ENCODE results near the gene TSR3. TPM values are rescaled to one million over a fixed set of nuclear protein-coding genes. Genes with fewer than 3 reads are reported as not detected.

Gene TSR3
- total RNA-seq (2014; rRNA removed) (117 and 142 TPM in 2 replicates), Bru-seq, nascent RNA (percentile 67 among the genes with signal in this experiment), BruChase-seq, experiment 1, labeled RNA remaining after a 6-hour chase (percentile 79 among the genes with signal in this experiment), BruChase-seq, experiment 2, labeled RNA remaining after a 2-hour chase (percentile 66 among the genes with signal in this experiment)
- long read RNA-seq, transcript TSR3-201 (6 exons, 1,243 nt): major isoform, 126 of 243 reads
- long read RNA-seq, partial matches to known transcripts: 10 of 243 reads
- long read RNA-seq, other reads (novel, unspliced or antisense): 107 of 243 reads

DNA sequence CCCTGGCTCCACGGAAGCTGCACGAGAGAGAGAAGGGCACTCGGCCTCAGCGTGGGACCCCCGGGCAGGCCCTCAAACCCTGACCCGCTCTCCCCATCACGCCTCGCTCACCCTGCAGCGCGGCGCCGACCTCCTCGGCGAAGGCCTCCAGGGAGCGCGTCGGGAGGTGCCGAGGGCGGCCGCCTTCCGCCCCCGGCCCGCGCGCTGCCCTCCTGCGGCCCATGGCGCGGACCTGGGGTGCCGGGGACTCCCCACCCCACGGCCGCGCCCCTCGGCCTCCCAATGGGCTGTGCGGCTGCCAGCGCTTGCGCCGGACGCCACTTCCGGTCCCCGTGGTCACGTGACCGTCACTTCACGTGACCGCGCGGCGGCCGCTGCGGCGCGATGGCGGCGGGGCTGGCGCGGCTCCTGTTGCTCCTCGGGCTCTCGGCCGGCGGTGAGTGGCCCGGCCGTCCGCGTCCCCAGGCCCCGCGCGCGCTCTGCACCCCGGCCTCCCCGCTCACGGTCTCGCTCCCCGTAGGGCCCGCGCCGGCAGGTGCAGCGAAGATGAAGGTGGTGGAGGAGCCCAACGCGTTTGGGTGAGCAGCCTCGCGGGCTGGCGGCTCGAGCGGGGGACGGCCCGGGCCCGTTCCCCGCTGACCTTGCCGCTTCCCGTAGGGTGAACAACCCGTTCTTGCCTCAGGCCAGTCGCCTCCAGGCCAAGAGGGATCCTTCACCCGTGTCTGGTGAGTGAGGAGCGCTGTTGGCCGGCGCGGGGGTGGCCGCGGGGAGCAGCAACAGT is at the start of gene TSR3, which contains the start of gene GNPTG:
TSS of gene TSR3 (minus strand) at position 297 of the 781 bp plus-strand sequence. CDS start at position 223, 74 bp downstream.
TSS of gene GNPTG (plus strand) at position 350 of the 781 bp plus-strand sequence. CDS start at position 385, 35 bp downstream.
- intact Hi-C loops (cut with micrococcal nuclease): no loop called here
- no peaks in the 10 kb centered on the region for H4K20me1 ChIP-seq (ENCODE audit: low read length)
- H3K27me3 ChIP-seq (ENCODE audit: low read length): no peaks in the 10 kb centered on the region
- peak within 1 kb of the TSS; percentile 97 for H3K4me2 ChIP-seq (ENCODE audit: low read length)
- no peak within 1 kb of the TSS for H3K27ac ChIP-seq (ENCODE audit: low read length)
- H3K4me3 ChIP-seq (ENCODE audit: low read length): peak within 1 kb of the TSS; percentile 98
- no peaks in the 10 kb centered on the region for H3F3A ChIP-seq (ENCODE audit: low read length, unreplicated experiment)
- no peaks in the 10 kb centered on the region for H3K36me3 ChIP-seq (ENCODE audit: low read depth, low read length)
- no peaks in the 10 kb centered on the region; the same call in 1 of the 2 replicates for H3K4me1 ChIP-seq (ENCODE audit: insufficient read depth, low read length)
- peak within 1 kb of the TSS; percentile 74 for H2AFZ ChIP-seq (ENCODE audit: low read length)
- peak within 1 kb of the TSS; percentile 88 for H3K9ac ChIP-seq (ENCODE audit: low read length)
- peak; percentile 79 for DNase-seq
- H3K9me3 ChIP-seq (ENCODE audit: low read length): no peaks in the 10 kb centered on the region
- CTCF ChIA-PET: no interaction called here
- H3K79me2 ChIP-seq (ENCODE audit: low read length): peaks cover 58% of the 10 kb centered on the region
- POLR2A ChIA-PET (ENCODE audit: unreplicated experiment): no interaction called here
- TF ChIP-seq EZH2phosphoT487 (IDR thresholded peaks at IDR 0.05; ENCODE audit: borderline replicate concordance, low read length): no peak
- TF ChIP-seq, protein P1, sequence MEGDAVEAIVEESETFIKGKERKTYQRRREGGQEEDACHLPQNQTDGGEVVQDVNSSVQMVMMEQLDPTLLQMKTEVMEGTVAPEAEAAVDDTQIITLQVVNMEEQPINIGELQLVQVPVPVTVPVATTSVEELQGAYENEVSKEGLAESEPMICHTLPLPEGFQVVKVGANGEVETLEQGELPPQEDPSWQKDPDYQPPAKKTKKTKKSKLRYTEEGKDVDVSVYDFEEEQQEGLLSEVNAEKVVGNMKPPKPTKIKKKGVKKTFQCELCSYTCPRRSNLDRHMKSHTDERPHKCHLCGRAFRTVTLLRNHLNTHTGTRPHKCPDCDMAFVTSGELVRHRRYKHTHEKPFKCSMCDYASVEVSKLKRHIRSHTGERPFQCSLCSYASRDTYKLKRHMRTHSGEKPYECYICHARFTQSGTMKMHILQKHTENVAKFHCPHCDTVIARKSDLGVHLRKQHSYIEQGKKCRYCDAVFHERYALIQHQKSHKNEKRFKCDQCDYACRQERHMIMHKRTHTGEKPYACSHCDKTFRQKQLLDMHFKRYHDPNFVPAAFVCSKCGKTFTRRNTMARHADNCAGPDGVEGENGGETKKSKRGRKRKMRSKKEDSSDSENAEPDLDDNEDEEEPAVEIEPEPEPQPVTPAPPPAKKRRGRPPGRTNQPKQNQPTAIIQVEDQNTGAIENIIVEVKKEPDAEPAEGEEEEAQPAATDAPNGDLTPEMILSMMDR (conservative IDR thresholded peaks at IDR 0.05; ENCODE audit: low read depth, low read length): no peak
- no peak for TF ChIP-seq EZH2 (IDR thresholded peaks at IDR 0.05; ENCODE audit: low read length, unreplicated experiment)
- BruUV-seq (replicated peaks): no TSS peak
- peak; percentile 63 for ATAC-seq
- H3K9me2 ChIP-seq (replicated peaks; ENCODE audit: low read length): no peaks in the 10 kb centered on the region

DNA sequence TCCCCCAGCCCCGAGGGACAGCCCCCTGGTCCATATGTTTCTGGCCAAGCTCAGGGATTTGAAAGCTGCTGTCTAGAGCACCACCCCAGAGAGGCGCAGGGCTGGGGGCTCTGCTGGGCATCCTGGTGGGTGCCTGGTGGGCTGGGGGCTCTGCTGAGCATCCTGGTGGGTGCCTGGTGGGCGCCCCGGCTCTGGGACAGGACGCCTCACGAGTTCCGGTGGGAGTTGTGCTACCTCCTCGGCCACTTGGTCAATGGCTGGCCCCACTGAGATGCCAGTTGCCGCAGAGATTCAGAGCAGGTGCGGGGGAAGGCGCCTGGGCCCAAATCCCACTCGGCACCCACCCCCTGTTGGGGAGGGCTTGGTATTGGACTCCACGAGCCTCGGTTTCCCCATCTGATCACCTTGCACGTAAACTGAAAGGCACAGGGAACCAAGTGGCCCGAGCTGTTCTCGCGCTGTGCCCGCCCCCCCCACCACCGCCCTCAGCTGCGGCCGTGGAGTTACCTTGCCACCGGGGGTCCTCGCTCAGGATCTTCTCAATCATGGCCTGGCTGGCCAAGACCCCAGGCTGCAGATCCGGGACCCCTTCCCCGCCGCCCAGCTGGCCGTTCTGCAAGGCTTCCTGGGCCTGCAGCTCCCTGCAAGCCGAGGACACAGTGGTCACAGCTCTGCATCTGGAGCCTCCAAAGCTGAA is 49.5 kb upstream of the TSR3 start:
- no peaks in the 10 kb centered on the region for H3K27me3 ChIP-seq (ENCODE audit: low read length)
- intact Hi-C loops (cut with micrococcal nuclease): no loop called here
- H3K4me2 ChIP-seq (ENCODE audit: low read length): no peak overlapping the region
- ChIA-PET POLR2A (ENCODE audit: unreplicated experiment) (no interaction called here), CTCF (no interaction called here)
- no peak overlapping the region for H3K9ac ChIP-seq (ENCODE audit: low read length)
- no peaks in the 10 kb centered on the region for H3K79me2 ChIP-seq (ENCODE audit: low read length)
- BruUV-seq (replicated peaks): no TSS peak
- TF ChIP-seq EZH2phosphoT487 (IDR thresholded peaks at IDR 0.05; ENCODE audit: borderline replicate concordance, low read length): no peak
- TF ChIP-seq EZH2 (IDR thresholded peaks at IDR 0.05; ENCODE audit: low read length, unreplicated experiment): no peak
- TF ChIP-seq, protein P1 (conservative IDR thresholded peaks at IDR 0.05; ENCODE audit: low read depth, low read length): no peak
- no peaks in the 10 kb centered on the region for H3F3A ChIP-seq (ENCODE audit: low read length, unreplicated experiment)
- H3K9me3 ChIP-seq (ENCODE audit: low read length): no peaks in the 10 kb centered on the region
- H3K4me3 ChIP-seq (ENCODE audit: low read length): no peak overlapping the region
- ATAC-seq (no peak), DNase-seq (no peak)
- H2AFZ ChIP-seq (ENCODE audit: low read length): no peak overlapping the region
- no peak overlapping the region for H3K27ac ChIP-seq (ENCODE audit: low read length)
- no peaks in the 10 kb centered on the region for H3K4me1 ChIP-seq (ENCODE audit: insufficient read depth, low read length)
- no peaks in the 10 kb centered on the region for H4K20me1 ChIP-seq (ENCODE audit: low read length)
- H3K36me3 ChIP-seq (ENCODE audit: low read depth, low read length): no peaks in the 10 kb centered on the region
- no peaks in the 10 kb centered on the region for H3K9me2 ChIP-seq (replicated peaks; ENCODE audit: low read length)
